ENCODE measurements around the gene AEBP2.
A peak's percentile ranks its signal among the peaks of the same experiment; 100 is the strongest.
"Not testable (repeated sequence)": the region's sequence is repeated elsewhere in the genome, so short reads cannot be mapped to it uniquely, and the experiment has no call there.

Gene AEBP2, protein sequence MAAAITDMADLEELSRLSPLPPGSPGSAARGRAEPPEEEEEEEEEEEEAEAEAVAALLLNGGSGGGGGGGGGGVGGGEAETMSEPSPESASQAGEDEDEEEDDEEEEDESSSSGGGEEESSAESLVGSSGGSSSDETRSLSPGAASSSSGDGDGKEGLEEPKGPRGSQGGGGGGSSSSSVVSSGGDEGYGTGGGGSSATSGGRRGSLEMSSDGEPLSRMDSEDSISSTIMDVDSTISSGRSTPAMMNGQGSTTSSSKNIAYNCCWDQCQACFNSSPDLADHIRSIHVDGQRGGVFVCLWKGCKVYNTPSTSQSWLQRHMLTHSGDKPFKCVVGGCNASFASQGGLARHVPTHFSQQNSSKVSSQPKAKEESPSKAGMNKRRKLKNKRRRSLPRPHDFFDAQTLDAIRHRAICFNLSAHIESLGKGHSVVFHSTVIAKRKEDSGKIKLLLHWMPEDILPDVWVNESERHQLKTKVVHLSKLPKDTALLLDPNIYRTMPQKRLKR

GRCh38 chr12:19439059-19440018 lies at the start of gene AEBP2:
TSS of gene AEBP2 (plus strand) at chr12:19439492. CDS start at chr12:19439700, 208 bp downstream.
- DNase-seq (ENCODE audit: low spot score) = peak; percentile 96

DNA sequence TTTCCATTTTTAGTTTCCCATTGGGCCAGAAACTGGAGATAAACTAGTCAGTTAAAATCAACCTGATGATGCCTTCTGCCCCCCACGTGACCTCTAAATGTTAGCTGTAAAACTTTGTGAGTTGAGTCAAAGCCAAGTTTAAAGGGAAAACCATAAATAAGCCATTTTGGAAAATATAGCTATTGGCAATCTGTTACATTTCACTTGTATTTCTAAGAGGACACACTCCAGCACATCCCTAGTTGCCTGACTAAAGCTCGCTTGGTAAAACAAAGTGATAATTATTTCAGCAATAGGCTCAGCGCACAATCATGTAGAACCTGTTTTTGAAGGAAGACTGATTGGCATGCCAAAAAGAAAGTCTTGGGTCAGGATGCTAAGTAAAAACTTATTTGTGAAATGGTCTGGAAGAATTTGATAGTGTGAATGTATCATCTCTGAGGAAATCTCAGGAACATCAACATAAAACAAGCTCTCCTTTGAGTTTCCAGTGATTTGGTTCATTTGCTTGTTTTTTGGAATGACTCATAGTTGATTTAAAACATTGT lies 49.2 kb upstream of the AEBP2 start:
- DNase-seq (ENCODE audit: low spot score) = no peak

GRCh38 chr12:19392644-19393043 lies 46.6 kb upstream of the AEBP2 start:
- DNase-seq (ENCODE audit: low spot score) = not testable (repeated sequence)

DNA sequence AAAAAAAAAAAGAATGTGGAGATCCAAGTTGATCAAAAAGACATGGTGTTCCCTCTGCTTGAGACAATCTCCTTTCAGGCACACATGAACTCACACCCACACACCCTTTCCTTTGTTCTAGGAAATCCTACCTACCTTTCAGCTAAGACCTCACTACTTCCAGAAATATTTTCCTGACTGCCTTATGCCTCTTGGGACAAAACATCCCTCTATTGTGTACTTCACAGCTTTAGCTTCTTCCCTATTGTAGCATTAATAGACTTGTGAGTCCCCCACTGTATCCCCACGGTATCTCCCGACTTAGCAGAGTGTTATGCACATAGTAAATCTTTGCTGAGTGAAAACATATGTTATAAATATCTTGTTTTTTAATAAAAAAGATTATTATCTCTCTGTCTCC lies 44.9 kb upstream of the AEBP2 start:
- no peak for DNase-seq (ENCODE audit: low spot score)

- no peak for DNase-seq (ENCODE audit: low spot score)
These were observed 41.8 kb upstream of the AEBP2 start for GRCh38 chr12:19397534-19397933.

DNA sequence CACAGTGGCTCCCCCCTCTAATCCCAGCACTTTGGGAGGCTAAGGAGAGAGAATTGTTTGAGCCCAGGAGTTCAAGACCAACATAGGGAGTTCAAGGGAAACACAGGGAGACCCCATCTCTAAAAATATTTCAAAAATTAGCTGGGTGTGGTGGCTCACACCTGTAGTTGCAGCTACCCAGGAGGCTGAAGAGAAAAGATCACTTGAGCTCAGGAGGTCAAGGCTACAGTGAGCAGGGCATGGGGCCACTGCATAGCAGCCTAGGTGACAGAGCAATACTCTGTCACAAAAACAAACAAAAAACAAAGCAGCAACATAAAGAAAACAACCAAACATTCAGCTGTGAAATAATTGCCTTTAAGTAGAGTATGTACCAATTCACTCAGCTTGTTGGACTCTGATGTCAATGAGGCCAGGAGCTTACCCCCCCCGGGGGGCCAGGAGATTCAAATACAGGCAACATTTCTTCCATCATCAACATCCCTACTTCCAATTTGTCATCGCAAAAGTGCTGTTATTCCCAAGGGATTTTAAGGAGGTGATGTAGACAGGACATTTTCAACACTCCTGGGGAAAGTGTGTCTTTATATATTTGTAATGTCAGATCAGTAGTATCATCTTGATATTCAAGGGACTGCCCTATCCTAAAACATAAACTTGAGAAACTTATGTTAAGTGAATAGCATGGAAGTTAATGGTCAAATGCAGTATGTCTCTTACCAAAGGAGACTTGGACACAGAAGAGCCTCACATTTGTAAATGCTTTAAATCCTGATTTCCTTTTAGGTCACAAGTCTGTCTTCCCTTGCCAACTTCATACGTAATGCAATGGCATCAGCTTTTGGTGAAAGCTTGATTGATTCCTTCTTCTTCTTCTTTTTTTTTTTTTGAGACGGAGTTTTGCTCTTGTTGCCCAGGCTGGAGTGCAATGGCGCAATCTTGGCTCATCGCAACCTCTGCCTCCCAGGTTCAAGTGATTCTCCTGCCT lies 40.6 kb upstream of the AEBP2 start:
- DNase-seq (ENCODE audit: low spot score) = no peak

GRCh38 chr12:19400649-19401285 lies 38.5 kb upstream of the AEBP2 start:
- not testable (repeated sequence) for DNase-seq (ENCODE audit: low spot score)

DNA sequence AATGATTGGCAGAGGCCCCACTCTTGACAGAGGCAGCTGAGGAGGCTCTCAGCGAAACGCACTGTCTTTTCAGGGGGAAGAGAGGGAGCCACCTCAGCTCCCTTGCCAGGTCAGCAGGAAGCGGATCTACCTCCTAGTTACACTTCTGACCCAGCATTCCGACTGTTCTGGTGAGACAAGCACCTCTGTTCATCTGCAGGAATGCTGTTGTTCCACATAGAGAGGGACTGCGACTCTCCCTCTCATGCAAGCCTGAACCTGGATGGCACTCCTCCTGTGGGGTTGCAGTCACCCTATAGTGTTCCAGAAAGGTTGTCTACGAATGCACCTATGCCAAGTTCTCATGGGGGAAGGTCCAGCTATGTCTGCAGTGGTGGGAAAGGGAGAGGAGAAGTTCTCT lies 37.1 kb upstream of the AEBP2 start:
- DNase-seq (ENCODE audit: low spot score) = no peak

DNA sequence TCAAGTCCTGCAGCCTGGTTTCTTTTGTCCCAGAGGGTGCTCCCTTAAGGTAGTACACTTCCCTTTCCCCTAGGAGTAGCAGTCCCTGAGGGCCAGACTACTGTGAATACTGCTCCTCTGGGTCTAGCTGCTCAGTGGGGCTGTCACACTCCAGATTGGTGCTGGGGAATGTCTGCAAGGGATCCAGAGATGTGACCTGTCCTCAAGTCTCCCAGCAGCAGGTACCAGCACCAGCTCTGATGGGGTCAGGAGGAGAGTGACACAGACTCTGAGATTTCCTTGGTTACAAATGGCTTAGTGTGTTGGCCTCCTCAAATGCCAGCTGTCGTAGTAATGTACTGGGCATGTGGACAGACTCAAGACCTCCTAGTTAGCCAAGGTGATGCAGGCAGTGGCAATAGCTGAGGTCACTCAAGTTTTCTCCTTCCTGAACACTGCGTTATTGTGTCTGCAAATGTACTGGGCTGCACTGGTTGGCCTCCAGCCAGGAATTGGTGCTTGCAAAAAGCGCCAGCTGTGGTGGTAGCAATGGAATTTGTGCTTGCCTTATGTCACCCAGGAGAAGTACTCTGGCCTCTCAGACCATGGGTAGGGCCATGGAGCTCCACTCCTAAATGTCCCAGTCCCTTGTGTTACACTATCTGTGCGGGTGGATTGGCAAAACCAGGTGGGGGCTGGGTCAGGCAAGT lies 36.4 kb upstream of the AEBP2 start:
- peak; percentile 69 for DNase-seq (ENCODE audit: low spot score)

DNA sequence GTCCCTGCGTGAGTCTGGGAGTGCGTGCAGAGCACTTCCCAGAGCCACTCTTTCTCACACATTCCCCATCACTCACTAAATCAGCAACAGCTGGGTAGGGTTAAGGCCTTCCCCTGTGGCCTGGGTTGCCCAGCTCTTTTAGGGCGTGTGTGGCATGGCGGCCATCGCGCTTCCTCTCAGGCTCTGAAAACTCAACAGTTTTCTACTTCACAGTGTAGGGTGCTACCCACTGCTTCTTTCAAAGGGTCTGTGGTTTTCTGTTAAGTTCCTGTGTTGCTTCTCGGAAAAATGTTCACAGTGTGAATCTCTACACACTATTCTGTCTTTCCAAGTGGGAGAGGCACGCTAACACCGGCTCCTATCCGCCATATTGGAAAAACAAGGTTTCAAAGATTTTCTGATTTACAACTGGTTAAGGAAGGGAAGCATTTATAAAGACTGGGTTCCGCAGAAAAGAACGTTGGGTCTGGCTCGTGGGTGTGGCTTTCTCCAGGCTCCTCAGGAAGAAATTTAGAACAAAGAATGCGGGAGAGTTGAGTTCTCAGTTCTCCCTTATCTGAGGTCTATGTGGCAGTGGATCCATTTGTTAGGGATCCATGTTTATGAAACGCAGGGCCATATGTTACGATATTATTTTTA lies 34.9 kb upstream of the AEBP2 start:
- no peak for DNase-seq (ENCODE audit: low spot score)

DNA sequence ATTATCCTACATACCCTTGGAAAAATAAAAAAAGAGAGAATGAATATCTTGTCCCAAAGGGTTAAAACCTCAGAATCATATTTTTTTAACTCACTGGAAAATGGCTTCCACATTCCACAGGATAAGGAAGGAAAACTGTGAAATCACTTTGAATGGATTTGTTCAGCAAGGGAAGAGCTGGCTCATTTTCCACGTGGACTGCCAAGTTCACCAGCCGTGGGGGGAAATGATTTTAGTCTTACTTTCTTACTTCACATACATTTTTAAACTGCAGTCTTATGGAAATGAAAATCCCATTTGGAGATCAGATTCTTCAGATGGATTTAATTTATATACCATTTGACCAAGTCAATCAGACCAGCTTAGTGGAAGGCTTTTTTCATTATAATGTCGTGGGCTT lies 29.9 kb upstream of the AEBP2 start:
- DNase-seq (ENCODE audit: low spot score) = no peak

DNA sequence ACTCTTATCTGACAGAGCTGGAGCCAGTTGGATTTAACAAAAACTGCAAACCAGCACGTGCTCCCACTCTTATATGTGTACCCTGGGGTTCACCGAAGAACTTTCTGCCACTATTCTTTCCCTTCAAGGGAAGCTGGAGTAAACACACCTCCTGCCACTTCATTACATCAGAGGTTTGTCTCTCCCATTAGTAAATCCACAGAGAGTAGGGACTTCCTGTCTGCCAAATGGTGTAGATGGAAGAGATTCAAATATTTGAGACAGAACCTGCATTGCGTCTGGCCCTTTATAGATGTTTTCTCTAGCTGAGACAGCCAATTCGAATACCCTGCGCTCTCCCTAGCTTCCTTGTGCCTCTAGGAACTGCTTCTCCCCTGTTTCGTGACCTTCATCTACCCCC lies 29.1 kb upstream of the AEBP2 start:
- no peak for DNase-seq (ENCODE audit: low spot score)

DNA sequence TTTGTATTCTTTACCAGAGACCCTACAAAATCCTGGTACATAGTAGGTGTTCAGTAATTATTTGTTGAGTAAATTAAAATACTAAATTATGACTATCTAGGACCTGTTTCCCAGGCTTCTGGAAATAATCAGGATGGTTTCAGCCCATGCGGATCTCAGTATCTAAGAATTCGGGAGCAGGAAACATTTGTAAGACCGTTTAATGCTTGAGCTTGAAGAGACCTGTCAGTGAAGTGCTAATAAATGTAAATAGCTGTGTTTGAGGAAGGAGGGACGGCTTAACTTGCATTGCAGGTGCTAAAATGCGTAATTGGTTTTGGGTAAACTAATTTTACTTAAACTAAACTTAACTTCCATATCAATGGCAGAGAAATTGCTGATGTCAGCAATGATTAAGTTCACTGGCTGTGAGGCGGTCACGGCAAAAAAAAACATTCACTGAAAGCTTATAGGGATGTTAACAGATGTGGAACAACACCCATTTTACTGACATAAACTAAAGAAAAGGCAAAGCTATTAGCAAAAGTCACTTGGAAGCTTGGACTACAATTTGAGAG lies 28.6 kb upstream of the AEBP2 start:
- DNase-seq (ENCODE audit: low spot score) = no peak

DNA sequence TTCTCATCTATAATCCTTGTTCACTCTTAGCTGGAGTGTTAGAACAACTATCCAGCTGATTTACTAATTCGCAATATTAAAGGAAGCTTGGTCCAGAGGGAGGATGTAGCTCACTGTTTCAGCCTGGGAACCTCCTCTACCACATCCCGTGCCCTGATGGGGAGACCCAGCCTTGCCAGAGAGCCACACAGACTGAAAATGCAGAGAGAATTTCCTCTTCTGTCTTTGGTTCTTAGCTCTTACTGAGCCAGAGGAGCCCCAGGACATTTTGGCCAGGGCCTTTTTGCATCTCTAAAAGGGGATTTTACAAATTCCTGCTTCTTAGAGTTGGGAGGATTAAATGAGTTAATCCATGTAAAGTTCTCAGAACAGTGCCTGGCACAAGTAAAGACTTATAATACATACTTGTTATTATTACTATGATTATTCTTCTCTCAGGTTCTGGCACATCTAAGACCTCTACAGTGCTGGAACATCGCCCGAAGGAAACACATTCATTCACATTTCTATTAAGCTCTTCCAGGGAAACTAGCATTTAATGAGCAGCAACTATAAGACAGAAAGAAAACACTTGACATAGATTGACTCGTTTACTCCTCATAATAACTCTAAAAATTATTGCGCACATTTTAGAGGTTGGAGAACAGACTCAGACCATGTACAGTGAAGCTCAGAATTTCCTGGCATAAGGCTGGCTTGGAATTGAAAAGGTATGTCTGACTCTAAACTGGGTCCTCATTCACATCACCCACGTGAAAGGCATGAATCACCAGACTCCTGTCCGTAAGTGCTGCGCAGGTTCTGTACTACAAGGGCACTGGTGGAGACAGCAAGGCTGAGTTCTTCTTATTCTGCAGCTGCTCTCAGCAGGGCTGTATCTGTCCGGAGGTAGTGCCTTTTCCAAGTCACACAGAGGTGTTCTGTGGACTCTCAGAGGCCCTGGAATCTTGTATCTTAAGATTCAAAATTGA lies 27.8 kb upstream of the AEBP2 start:
- DNase-seq (ENCODE audit: low spot score) = no peak

DNA sequence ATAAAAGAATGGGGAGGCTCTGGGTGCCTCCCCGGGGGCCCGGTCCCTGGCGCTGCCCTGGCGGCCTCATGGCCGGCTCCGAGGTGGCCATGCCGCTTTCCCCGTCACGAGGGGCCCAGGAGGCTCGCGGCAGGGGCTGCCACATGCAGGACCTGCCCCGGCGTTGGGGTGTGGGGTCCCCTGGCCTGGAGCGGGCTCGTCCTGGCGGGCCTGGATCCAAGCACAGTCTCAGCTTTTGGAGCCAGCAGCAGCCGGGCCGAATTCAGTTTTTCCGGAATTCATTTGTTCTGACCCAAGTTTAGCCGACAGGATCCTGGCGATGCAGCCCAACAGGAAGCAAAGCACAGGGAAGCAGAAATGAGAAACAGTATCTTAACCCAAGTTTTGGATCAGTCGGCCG lies 26.4 kb upstream of the AEBP2 start:
- DNase-seq (ENCODE audit: low spot score) = no peak

- not testable (repeated sequence) for DNase-seq (ENCODE audit: low spot score)
These were observed 25.7 kb upstream of the AEBP2 start for GRCh38 chr12:19413582-19413981.

DNA sequence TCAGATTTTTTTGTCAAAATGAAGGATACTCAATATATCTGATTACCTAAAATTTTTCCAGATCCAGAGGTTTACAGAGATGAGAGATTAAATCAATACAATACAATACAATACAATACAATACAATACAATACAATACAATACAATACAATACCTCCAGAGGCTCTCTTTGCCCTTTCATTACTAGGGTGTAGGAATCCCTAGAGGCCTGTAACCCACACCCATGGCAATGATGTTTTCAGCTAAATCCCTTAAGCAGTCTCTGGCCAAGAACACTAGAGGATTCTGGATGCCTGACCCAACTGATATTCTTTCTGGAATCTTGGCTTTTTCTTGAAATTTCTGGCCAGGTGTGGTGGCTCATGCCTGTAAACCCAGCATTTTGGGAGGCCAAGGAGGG lies 23.7 kb upstream of the AEBP2 start:
- no peak for DNase-seq (ENCODE audit: low spot score)

- no peak for DNase-seq (ENCODE audit: low spot score)
These were observed 20.2 kb upstream of the AEBP2 start for GRCh38 chr12:19419086-19419485.

Data from kidney tubule cell (primary cell).